Activated T-cell treated with anti-CD3 and anti-CD28 coated beads for 1 hour (primary cell): ENCODE results near the gene MICAL2.

Experiments
- DNase-seq: peaks from one replicate; pipeline ENCODE4 v3.0.0-alpha.2; 2020; ENCODE audit warnings: low read depth

MICAL2 gene

DNA sequence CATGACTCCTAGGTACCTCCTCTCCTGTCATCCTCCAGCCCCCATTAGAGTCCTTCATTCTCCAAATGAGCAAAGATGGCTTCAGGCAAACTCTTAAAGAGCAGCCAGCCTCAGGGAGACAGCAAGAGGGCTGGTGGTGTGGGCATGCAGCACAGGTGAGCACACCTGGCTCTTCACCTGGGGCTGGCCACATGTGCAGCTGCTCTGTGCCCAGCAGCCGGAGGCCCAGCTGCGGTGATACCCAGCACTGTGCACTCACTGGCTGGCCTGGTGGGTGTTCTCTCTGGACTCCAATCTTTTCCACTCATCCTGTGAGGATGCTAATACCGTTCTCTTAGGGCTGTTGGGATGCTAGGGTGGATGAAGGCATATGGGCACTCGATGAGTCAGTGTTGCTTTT, 160.9 kb downstream of the MICAL2 start:
- DNase-seq = no peak

DNA sequence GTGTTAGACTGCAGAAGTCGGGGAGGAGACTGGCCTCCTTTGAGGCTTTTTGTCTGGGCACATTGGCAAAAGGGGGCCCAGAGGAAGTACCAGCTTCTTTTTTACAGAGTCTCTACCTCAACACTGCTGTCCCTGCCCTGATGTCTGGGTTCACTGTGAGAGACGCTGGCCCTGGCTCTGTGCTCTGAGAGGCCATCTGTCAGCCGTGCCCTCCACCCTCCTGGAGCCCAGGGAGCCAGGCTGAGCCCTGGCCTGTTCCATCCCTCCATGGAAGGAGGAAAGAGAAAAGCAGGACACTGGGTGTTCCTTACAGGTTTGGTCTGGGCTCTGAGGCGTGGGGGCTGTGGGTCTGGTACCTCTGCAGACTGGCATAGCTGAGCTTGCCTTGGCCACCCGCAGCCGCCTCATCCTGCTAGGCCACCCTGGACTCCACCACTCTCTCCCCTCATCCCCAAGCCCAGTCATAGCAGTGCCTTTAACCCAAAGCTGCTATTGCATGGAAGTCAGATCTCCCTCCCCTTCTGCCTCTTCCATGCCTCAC, 161.5 kb downstream of the MICAL2 start:
- DNase-seq = no peak

DNA sequence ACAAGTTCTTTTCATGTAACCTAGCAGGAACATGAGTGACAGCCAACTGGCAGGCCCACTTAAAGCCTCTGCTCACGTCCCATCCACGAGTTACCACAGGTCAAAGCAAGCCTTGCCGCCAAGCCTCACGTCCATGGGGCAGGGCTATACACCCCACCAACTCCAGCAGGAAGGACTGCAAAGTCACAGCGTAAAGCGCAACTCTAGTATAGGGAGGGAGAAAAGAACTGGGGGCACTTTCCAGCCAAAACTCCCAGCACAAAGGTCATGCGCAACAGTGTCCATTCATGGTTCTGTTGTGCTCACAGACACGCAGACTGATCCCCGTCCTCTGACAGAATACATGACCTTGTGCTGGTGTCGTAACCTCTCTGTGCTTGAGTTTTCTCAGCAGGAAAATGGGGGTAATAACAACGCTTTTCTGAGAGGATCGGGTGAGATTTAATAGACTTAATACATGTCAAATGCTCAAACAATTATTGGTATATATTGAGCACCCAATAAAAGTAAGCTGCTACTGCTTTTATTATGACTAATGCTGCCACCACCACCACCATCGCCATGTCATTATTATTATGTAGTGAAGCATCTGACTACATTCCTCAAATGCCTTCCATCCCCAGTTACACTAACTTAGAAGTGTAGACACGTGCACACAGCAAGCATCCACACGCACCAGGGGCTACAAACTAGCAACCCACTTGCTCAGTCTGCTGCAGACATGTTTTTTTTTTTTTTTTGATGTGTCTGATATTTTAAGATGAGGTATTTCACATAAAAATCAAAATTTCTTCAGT, 162.6 kb downstream of the MICAL2 start:
- no peak for DNase-seq

DNA sequence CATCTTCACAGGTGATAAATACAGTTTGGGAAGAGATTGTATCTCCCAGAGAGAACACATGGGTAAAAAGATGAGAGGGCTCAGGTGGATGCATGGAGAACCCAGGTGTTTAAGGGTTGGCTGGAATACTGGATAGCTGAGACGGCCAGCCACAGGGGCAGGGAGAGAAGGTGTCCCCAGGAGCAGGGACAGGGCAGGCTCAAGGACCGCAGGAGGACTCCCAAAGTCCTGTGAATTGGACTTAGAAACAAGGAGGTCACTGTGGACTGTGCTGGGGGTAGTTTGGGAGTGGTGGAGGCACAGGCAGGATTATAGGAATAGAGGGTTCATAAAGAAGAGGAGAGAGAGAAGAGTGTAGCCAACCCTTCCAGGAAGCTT, 163.2 kb downstream of the MICAL2 start:
- no peak for DNase-seq

DNA sequence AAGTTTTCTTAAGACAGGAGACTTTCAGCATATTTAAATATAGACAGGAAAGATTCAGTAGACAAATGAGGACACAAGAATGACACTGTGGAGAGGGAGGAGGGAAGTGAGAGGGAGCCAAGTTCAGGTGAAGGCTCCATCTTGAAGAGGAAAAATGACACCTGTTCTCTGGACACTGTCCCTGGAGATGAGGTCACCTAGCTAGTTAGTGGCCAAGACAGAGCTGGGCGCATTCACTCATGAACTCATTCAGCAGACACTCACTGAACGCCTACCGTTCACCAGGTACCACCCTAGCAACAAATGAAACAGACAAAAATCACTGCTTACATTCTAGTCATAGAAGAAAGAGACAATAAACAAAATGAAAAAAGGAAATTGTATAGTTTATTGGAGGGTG, 163.7 kb downstream of the MICAL2 start:
- no peak for DNase-seq

DNA sequence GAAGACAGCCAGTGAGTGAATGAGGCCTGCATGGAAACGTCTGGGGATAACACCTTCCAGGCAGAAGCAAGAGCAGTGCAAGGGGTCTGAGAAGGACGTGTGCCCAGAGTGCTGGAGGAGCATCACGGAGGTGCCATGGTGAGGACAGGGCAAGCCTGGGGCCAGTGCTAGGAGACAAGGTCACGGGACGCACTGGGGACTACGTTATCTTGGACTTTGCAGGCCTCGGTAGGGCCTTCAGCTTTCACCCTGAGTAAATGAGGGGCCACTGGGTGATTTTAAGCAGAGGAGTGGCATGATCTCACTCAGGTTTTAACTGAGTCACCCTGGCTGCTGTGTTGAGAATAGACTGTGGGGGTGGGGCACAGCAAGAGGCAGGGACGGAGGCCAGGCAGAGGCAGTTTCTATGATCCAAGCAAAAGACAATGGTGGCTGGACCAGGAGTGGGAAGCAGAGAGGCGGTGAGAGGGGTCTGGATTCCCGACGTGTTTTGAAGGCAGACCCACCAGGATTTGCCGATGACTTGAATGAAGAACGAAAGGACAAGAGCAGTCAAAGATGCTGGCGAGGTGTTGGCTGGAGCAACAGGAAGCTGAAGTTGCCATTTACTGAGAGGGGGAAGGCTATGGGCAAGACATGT, 164.3 kb downstream of the MICAL2 start:
- DNase-seq = no peak

DNA sequence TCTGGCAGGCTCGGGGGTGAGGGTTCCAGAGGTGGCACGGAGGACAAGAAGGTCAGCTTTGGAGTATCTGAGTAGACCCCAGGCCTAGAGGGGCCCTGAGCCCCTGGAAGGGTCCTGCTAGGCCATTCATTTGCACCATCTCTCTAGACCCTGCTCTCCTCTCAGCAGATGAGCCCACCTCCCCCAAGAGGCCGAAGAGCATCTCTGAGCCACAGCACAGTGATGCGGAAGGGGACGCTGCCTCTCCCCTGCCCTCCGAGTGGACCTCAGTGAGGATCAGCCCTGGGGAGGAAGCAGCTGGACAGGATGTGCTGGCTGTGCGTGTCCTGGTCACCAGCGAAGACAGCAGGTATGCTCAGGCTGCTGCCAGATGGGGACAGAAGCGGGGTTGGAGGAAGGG, 165.4 kb downstream of the MICAL2 start:
- no peak for DNase-seq

DNA sequence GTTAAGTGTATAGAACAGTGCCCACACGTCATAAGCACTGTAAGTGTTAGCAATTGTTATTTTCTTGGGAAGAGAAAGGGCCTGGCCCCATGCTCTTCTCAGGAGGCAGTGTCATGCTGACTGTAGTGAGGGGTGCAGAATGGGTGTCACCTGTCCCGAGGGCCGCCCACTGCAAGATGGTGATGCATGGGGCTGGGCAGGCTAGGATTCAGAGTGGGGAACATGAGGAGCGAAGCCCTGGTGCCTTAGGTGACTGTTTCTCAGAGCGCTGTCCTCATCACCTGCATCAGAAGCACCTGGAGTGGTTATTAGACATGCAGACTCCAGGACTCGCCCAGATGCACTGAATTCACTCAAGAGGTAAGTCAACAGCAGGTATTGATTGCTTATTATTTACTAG, 166.0 kb downstream of the MICAL2 start:
- DNase-seq = no peak

DNA sequence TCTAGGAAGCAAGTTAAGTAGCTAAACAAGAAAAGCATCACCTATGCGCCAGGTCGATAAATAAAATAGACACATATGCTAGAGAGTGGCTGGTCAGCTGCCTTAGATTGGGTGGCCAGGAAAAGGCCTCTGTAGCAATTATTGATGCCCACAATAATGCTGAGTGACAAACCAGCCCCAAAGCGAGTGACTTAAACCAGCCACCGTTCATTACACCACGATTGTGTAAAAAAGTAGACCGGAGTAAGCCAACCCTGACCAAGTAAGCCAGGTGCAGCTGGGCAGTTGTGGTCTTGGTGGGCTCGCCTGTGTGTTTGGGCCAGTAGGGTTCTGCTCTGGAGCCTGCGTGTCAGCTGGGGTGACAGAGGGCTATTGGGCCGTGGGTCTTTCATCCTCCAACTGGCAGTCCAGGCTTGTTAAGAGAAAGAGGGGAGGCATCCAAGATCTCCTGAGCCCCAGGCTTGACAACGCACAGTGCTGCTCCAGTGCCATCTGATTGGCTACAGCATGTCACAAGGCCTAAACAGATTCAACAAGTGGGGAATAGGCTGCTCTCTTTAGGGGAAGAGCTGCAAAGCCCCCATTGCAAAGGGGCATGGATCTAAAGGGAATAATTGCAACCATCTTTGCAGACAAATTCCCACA, 166.6 kb downstream of the MICAL2 start:
- no peak for DNase-seq

DNA sequence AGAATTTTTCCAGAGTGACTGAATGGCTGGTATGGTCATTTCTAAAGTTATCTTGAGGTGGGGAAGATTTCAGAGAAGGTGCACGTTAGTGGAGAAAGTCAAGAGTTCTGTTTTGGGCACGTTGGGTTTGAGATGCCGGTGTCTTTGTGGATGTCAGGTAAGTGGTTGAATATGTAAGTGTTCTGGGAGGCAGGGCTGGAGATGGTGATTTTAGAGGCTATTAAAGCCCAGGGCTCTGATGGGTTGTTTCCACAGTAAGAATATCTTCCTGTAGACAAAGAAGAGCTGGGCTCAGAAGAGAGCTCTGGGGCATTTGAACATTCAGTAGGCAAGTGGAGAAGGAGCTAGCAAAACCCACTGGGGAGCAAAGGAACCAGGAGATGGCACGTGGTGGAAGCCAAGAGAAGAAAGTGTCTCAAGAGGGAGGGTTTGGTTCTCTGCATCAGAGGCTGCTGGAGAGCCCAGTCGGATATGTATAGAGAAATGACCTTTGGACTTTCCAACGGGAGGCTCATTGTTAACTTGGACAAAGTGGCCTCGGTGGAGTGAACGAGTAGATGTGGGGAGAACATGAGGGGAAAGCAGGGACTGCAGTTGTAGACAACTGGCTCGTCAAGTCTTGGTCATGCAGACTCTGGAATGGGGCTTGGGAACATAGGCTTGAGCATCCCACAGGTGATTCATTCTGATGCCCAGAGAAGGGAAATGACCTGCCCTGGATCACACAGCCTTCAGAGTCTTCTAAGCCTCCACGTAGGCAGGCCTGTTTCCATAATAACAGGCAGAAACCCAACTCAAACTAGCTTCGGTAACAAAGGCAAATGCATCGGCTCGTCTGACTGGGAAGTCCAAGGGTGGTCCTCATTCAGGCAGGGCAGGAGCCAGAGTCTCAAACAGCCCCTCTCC, 168.6 kb downstream of the MICAL2 start:
- DNase-seq = no peak

DNA sequence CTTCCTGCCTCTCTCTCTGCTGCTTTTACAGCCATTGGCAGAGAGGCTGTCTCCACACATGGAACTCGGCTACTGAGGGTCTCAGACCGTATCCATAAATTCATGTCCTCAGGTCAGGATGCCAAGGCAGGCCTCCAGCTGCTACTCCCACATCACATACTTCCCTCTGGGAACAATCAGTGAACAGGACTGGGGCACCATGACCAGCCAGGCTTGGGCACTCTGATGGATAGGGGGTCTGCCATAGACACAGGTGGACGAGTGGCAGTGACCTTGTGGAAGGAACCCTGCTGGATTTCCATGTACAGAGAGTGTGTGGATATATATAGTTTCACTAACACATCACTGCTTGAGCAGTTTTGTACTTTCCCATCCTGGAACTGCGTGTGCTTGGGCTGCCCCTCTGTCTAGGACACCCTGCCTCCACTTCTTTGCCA, 169.3 kb downstream of the MICAL2 start:
- no peak for DNase-seq

DNA sequence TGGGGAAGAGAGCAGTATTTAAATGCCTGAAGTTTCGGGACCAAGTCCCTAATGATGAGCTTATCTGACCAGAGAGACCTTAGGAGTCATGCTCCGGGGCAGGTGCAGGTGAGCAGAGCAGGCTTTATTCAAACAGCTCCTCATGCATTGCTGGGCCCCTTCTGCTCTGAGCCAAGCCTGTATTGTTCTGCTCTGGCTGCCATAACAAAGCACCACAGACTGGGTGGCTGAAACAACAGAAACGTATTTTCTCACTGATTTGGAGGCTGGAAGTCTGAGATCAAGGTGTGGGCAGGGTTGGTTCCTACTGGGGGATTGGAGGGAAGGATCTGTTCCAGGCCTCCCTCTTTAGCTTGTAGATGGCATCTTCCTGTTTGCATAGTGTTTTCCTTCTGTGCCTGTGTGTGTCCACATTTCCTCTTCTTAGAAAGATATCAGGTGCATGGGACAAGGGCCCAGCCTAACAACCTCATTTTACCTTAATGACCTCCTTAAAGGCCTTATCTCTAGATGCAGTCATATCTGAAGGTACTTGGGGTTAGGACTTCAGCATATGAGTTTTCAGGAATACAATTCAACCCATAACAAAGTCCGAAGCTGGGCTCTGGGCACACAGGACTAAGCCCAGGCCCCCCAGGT, 169.9 kb downstream of the MICAL2 start:
- DNase-seq = no peak

DNA sequence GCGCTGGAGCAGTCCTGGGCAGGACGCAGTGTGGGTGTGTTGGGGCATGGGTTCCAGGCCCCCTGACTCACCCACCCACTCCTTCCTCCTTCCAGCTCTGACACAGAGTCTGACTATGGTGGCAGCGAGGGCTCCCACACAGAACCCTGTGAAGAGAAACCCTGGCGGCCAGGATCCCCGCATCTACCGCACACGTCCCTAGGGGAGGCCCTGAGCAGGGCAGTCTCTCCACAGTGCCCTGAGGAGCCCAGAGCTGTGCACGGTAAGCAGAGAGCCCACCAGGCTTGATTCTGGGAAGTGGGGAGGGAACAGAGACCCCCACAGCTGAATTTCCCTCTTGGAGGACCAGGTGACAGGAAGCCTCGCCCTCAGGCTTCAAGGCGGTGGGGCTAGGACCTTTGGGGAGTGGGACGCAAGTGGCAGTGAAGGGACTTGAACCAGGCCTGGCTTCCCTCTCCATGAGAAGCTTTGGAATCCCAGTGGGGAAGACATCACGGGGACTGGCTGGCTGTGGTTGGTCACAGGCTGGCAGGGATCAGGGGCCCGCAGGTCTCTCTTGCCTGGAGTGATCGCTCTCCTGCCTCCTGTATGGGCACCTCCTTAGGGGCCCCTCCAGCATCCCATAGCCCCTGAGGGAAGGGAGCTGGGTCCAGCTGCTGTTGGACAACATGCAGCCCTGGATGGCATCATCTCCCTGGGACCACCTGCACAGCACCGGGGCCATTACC, 170.6 kb downstream of the MICAL2 start:
- no peak for DNase-seq

DNA sequence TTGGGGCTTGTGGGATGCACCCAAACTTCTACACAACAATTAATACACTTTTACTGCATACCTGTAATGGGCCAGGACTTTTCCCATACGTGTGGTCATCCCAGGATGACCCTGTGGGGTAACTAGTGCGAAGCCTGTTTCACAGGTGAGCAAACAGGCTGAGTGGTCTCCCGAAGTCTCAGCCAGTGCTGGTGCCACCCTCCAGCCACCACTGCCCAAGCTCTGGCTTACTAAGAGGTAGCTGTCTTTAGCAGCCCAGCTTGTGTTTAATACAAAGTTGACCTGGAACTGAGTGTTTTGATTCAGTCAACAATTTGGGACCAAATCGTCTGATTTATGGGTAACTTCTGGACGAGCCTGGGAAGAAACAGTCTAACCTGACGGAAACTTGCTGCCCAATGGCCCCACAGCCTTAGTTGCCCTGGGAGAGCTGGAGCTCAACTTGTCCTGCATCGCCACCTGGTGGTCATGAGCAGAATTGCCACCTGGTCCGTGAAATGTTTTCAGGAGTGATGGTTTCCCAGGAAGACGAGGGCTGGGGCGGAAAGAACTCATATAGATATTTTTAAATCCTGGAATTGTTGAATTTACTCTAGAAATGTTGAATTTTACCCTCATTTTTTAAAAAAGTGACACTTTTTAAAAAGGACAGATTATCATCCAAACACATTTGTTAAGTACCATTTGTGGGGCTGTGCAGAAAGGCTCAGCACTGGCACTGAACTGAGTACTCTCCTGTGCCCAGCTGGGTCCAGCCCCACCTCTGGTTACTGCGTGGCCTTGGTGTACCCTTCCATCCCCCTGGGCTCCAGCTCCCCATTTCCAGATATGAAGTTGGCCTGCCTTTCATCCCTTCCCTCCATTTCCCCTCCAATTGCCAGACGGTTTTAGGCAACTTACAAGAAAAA, 171.4 kb downstream of the MICAL2 start:
- DNase-seq = peak; percentile 70

DNA sequence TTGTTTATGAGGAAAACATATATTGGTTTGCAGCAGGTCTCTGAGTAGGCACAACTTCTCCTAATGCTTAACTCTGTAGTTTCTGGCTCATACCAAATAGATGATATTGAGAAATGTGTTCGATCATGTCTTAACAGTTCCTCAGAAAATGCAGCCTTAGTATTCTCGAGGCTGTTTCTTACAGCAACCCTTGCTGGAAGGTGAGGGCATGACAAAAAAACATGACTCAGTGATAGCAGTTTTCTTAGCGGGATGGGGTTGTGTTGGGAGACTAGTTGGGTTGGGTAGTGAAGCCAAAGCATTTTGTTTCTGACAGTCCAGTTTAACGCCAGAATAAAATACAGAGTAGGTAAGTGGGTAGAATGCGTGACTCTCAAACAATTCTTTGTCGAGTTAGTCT, 172.3 kb downstream of the MICAL2 start:
- no peak for DNase-seq

DNA sequence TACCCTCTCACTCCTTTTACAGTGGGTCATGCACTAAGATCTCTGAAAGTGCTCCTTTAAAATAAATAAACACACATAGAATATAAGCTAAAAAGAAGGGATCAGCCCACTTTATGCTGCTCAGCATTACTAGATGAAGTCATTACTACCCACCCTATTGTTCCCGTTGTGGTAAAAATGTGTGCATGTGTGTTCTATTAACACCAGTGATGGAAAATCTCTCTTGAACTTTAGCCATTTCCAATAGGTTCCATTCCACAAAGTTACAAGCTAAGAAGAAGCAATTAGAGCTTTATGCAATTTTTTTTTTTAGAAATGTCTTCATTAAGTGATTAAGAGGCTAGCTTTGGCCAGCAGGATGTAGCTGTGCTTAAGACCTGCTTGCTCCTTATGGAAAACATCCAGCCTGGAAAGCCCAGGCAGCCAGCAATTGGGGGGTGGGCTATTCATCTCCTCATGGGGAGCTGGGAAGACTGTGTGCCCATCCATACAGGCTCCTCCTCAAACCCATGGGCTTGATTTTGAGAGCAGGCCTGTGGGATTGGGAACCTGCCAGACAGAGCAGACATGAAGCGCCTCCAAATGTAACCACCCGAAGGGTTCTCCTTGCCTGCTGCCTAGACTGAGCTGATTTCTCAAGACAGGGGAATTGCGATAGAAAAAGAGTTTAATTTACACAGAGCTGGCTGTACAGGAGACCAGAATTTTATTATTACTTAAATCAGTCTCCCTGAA, 174.1 kb downstream of the MICAL2 start:
- no peak for DNase-seq

DNA sequence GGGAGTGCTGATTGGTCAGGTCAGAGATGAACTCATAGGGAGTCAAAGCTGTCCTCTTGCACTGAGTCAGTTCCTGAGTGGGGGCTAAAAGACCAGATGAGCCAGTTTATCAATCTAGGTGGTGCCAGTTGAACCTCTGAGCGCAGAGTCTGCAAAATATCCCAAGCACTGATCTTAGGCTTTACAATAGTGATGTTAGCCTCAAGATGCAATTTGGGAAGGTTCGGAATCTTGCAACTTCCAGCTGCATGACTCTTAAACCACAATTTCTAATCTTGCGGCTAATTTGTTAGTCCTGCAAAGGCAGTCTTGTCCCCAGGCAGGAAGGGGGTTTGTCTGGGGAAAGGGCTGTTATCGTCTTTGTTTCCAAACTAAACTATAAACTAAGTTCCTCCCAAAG, 174.7 kb downstream of the MICAL2 start:
- no peak for DNase-seq

DNA sequence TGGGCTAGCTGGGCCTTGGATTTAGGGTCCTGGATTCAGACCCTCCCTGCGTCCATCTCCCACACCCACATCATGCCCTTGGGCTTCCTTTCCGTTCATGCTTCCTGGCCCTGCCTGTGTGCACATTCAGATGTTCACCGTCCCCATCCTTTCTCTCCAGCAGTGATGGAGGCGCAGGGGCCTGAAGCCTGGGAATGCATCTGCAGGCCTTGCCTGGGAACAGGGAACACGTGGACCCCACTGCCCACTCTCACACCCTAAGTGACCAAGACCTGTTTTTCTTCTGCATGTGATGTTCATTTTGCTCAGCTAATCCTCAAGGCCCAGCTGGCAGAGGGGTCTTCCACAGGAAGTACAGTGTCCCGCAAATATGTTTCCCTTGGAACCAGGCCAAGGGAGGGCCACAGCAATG, 175.4 kb downstream of the MICAL2 start:
- DNase-seq = no peak

DNA sequence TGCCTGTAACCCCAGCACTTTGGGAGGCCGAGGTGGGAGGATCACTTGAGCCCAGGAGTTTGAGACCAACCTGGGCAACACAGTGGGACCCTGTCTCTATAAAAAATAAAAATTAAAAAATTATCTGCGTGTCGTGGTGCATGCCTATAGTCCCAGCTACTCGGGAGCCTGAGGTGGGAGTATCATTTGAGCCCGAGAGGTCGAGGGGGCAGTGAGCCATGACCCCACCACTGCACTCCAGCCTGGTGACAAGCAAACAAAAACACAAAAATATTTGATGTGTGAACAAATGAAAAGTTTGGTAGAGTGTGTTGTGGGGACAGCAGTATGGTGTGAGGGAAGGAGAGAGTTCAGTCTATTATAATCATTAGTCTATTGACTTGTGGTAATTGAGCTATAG, 176.2 kb downstream of the MICAL2 start:
- DNase-seq = no peak
